Myocyte (in vitro differentiated cells): ENCODE data around the gene ZNF787. TPM values are rescaled to one million over a fixed set of nuclear protein-coding genes. Genes with fewer than 3 reads are reported as not detected.

Experiments
- DNase-seq: peaks from one replicate; pipeline ENCODE4 v3.0.0-alpha.2; 2012; ENCODE audit warnings: low read depth
- total RNA-seq: library from RNA; depleted of rRNA; stranded (reverse); fragments of >200 nt; gene quantifications from 2 replicates; pipeline ENCODE4 v1.2.3, GENCODE V29; 2014

ZNF787 gene
- total RNA-seq, 1 donor from 2014 or later = 23.3 TPM

DNA sequence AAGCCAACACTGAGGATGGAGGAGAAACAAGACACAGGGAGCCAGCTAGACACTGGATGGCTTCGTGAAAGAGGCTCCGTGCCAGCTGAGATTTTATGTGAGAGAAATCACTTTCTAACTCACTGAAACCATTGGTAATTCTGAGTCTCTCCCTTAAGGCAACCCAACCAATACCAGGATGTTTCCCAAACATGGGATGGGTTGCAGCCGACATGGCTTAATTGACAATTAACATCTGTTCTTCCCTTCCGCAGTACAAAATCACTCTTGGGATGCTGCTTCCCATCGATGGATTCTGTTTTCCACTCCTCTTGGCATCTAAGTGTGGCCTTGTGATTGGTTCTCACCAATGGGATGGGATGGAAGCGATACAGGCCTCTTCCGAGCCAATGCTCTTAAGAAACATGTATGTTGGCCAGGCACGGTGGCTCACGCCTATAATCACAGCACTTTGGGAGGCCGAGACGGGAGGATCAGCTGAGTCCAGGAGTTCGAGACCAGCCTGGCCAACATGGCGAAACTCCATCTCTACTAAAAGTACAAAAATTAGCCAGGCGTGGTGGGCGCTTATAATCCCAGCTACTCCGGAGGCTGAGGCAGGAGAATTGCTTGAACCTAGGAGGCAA is 2.3 kb upstream of the ZNF787 start:
- no peak for DNase-seq

DNA sequence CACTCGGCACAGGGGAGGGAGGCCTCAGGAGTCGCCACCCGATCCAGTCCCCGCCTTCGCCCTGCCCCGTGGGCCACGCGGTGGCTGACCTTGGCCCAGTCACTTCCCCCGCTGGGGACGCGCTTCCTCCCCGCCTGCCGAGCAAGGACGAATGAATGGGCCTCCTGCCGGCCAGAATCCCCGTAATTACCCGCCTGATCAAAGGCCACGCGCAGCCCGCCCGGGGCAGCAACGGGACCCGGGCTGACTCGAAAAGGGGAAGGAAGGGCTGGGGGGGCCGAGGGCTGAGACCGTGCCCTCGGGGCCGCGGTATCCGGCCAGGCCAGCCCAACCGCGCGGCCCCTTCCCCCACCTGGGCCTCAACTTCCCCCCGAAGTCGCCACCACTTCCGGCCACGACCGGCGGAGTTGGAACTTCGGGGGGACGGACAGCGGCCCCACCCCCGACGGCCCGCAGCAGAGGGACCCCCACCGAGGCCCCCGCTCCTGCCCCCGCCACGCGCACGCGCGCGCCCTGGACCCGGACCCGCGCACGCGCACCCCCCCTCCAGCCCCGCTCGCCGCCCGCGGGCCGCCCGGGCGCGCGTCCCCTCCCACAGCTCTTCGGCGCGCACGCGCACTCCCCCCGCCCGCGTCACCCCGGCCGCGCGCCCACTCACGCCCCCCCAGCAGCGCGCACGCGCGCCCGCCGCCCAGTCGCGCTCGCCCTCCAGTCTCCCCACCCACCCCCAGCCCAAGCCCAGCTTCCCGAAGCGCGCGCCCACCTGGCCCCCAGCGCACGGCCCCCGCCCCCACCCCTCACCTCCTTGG is 520 bp downstream of the ZNF787 start:
- DNase-seq = peak; percentile 83

DNA sequence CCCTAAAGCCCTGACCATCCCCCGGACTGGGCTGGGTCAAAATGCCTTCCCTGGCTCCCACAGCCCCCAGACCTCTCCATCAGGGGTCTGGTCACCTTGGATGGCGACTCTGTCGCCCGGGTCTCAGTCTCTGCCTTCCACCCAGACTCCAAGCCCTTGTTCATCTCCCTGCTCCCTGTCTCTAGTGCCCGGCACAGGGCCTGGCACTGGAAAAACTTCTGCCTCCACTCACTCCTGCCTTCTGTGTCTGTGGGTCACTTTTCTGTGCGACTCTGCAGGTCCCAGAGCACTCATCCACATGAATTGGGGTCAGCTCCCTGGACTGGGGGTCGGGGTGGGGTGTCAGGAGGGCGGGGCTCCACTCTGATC is 1.1 kb downstream of the ZNF787 start:
- DNase-seq = no peak

DNA sequence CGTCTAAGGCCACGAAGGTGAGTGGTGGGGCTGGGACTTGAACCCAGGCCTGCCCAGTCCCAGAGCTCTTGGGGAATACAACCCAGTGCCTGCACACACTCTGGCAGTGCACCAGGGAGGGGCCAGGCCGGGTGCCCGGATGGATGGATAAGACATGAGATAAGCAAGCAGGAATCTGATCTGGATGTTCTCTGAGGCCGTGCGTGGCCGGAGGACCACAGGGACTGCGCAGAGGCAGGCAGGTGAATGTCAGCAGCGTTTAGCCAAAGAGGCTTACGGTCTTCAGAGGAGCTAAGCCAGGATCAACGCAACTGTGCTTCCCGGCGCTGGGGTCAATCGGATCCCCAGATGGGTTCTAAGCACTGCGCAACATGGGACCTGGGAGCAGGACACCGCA is 1.5 kb downstream of the ZNF787 start:
- peak; percentile 77 for DNase-seq

DNA sequence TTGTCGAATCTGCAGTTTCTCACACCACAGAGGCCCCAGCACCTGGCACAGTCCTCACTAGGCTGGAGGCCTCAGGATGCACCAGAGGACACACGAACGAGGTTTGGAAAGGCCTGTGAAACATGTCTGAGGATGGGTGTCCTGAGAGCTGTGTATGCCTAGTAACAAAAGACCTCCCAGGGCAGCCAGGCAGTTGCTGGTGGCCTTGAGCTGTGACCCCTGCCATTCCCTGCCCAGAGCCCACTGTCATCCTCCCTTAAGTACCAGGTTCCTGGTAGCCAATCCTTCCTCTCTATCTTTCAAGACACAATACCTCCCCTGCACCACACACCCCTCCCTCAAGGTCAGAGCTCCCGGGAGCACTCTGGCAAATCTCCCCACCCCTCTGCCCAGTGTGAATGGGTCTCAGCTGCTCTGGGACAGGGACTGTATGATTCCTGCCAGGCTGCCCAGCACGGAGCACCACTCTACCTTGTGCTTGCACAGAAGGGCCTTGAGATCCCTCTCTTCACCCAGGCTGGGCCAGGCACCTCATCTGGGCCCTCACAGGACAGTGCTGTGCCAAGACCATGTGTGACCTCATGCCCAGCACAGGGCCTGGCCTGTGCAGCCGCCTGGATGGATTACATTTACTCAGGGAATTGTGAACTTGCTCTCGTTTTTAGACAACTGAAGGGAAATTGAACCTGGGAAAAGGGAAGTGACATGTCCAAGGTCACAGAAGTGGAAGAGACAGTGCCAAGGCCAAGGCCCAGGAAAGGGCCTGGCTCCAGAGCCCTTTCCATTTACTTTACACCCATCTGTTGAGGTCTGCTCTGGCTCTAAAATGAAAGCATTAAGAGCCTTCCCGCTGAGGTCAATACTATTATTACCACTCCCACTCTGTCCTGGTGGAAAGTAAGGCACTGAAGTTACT is 2.2 kb downstream of the ZNF787 start:
- DNase-seq = no peak

DNA sequence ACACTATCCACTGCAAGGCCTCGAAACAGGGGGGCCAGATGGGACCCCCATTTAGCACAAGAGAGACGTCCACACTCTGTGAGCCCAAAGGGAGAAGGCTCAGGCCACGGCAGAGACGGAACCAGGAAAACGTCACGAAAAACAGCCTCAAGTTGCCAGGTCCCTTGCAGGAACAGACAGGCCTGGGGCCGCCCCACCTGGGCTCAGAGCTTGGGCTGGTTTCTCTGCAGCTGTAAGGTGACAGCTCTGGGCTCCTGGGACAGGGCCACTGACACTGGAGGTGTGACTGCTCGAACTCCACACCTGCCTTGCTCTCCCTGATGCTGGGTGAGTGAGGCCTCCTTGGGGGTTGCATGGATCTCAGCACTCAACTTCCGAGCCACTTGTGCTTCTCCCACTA is 3.2 kb downstream of the ZNF787 start:
- no peak for DNase-seq

DNA sequence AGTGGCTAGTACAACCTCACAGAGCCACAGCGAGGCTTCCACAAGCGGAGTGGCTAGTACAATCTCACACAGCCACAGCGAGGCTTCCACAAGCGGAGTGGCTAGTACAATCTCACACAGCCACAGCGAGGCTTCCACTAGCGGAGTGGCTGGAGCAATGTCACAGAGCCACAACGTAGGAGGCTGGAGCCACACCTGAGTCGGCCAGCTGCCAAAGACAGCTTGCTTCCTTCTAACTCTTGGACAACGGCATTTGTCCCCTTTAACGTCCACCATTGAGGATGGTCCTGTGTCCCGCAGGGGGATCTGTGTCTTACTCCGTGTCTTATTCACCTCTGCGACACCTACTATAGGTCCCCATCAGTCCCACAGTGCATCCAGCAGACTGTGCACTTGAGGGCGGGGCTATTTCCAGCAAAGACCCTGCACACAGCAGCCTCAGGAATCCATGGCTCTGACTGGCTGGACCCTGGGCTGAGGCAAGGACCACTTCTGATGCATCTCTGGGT is 3.7 kb downstream of the ZNF787 start:
- no peak for DNase-seq

DNA sequence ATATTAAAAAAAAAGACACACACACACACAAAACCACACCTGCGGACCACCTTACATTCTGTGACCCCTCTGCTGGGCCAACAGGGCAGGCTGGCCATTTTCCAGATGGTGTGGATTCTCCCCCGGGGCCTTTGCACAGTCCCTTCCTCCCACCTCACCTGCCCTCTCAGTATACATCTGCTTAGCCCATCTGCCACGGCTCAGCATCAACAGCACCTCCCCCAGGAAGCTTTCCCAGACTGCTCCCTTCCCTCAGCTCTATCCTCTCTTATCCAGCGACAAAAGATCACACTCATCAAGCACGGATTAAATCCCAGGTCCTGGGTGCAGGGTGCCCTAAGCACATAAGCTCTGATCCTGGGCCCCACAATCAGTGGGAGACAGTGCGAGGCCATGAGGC is 4.5 kb downstream of the ZNF787 start:
- no peak for DNase-seq

DNA sequence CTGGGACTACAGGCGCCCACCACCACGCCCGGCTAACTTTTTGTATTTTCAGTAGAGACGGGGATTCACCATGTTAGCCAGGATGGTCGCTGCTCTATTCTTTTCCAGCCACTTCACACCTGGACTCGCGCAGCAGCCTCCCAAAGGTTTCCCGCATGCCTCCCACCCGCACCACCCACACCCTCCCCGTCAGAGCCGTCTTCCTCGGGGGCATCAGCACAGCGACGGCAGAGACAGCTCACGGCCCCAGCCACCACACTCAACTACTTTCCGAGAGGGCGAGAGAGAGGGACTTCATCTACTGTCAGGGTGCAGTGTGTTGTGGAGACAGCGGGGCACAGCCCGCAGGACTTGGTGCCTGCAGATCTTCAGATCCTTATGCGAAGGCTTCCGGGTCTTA is 5.6 kb downstream of the ZNF787 start:
- DNase-seq = no peak

DNA sequence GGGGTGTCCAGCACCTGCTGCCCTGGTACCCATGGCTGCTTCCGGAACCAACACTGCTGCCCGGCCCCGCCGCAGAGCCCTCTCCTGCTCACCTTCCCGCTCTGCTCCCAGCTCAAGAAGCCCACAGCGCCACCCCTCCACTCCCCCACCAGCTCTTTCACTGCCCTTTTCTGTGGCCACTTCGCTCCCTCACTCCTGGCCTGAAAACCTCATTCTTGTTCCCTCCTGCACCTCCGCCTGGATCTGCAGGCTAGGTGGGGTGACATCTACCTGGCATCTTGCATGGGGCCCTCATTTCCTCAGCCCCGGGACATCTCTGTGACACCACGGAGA is 6.4 kb downstream of the ZNF787 start:
- no peak for DNase-seq

DNA sequence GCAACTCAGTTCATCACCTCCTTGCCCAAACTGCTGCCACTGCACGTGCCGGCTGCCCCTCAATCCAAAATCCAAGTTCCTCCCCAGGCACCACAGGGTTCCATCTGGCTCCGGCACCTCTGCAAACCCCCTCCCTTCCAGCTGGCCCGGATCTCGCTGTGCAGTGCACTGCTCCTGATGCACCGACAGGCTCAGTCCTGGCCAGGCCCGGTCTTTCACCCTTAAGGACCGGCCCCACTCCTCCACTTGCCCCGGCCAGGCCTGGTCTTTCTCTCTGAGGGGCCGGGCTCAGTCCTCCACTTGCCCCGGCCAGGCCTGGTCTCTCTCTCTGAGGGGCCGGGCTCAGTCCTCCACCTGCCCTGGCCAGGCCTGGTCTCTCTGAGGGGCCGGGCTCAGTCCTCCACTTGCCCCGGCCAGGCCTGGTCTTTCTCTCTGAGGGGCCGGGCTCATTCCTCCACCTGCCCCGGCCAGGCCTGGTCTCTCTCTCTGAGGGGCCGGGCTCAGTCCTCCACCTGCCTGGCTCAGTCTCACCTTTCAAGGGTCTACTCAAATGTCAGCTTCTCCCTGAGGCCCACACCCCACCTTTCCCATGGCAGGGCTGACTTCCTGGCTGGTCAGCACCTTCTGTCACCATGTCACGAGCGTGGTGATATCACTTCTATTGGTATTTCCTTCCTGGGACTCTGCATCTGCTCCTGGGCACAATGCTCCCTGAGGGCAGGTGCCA is 6.9 kb downstream of the ZNF787 start:
- DNase-seq = no peak

DNA sequence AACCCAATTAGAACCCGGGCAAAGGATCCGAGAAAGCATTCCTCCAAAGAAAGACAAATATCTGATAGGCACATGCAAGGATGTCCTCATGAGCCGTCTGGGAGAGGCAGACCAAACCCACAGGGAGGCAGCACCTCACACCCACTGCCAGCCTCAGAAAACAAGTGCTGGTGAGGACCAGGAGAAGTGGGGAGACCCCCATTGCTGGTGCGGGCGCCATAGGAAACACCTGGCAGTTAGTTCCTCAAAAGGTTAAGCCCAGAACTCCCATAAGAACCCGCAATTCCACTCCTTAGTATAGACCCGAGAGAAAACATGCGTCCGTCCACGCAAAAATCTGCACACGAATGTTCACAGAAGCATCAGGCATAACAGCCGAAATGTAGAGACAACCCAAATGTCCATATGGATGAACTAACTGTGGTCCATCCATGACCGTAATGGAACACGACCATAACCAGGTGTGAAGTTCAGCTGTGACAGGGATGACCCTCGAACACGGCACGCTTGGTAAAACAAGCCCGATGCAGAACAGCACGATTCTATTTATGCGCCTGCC is 7.9 kb downstream of the ZNF787 start:
- no peak for DNase-seq

DNA sequence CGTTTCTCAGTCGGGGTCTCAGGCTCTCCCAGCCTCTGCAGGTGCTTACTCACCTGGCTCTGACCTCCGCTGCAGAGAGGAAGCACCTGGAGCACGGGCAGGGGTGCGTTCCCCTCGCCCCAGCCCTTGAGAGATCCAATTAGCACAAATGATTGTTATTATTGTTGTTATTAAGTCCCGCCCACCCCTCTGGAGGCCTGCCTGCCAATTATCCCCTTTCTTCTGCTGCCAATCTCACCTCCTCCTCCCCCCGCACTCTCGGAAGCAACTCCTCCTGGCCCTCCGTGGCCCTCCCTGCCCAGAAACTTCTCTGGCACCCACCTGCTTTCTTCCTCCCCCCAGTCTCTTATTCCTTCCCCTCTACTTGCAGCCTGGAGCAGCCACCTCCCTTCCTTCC is 8.8 kb downstream of the ZNF787 start:
- DNase-seq = no peak

DNA sequence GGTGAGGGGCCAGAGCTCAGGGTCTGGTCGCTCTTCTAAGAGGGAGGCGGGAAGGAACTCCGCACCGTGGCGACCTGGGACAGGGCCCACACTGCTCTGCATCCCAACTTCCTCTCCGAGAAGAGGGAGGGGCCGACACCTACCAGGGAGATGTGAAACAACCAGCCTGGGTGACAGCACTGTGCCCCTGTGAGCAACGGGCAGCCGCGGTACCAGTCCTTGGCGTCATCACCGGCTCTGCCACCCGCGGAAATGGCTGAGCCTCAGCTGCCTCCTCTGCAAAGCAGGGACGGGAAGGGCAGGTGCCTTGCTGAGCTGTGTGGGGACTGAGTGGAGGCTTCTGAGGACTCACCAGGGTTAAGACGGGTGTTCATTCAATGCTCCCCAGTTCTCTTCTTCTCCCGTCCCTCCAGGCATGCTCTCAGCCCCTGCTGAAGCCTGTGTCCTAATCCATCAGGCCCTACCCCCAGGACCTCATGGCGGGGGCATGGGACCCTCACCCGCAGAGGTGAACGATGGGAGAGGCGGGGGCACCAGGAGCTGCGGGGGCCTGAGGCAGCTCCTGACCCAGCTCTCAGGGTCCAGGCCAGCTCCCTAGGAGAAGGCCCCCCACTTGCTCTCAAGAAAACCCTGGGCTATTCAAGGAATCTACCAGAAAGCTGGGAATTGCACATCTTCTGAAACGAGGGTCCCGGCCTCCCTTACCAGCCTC is 9.3 kb downstream of the ZNF787 start:
- peak; percentile 84 for DNase-seq

DNA sequence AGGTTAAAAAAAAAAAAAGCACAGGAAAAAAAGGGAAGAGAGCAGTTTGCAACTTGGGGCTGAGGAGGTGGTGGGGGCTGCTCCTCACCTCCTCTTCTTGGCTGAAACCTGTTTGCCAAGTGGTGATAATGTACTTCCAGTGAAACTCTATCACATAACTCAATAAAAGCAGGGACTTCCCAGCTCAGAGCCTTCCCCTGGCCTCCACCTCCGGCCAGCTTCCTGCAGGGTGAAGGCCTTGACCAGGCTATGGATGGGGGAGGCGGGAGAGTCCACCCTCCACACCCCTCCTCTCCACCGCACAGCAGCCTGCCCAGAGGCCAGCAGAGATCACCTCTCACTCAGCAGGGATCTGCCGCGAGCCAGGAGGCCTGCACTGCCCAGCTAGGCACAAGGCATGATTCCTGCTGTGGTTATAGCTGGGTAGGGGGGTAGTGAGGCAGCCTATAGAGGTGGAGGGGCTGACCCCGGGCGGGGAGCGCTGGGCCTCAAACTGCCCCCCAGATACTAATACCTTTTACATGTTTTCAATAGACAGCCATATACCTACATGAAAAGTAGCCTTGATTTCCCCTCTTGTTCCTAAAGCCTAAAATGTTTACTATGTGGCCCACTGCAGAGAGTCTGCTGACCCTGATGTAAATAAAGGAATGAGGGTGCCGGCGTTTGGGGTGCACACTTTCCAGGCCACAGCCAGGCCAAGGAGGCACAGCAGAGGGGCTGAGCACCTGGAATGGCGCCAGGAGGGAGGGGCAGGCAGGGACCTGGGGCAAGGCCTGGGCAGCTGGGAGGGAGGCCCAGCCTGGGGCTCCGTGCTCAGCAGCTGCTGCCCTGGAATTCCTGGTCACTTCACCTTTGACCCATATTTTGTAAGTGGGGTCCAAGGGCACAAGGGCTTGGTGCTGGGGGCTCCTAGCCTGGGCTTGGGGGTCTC is 10.3 kb downstream of the ZNF787 start:
- peak; percentile 68 for DNase-seq

DNA sequence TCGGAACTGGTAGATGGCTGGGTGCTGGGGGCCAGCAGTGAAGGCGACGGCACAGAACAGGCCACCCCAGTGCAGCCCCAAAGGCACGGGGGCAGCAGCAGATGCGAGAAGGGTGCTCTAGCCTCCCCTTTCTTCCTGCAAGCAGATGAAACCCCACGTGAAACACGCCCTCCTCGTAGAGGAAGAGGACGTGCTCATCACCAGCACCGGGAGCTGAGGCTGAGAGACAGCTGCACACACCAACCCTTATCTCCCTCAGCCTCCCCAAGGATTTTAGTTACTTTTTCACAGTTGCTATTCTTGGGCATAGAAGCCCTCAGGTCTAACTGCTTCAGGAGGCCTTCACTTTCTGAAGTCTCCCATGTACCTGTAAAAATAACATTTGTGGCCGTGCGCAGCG is 11.9 kb downstream of the ZNF787 start:
- peak; percentile 74 for DNase-seq

DNA sequence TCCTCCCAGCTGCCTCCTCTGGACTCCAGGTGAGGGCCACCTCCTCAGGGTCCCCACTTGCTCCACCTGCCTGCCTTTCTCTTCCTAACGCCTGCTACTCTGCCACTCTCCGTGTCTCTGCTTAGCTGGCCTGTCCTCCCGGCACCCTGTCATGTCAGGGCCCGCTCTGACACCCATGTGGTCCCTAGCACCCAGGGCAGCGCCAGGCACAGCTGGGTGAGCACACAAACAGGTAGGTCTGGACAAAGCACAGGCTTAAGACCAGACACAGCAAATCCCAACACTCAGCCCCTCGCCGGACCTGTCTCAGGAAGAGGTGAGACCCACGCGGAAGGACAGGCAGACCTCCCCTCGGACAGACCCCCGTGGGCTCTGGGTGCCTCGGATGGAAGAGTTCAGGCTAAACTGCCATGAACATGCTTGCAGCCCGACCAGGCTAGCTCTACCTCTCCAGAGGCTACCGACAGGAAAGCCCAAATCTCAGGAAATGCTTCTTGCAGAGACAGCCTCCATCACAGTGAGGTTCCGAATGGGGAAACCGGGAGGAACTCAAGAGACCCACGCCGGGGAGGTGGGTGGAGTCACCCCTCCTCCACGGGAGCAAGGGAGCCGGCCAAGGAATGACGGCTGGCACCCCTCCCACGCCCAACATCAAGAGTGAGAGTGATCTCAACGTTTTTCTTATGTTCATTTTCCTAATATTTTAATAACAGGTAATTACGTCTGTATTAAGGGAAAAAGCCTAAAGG is 12.5 kb downstream of the ZNF787 start:
- no peak for DNase-seq

DNA sequence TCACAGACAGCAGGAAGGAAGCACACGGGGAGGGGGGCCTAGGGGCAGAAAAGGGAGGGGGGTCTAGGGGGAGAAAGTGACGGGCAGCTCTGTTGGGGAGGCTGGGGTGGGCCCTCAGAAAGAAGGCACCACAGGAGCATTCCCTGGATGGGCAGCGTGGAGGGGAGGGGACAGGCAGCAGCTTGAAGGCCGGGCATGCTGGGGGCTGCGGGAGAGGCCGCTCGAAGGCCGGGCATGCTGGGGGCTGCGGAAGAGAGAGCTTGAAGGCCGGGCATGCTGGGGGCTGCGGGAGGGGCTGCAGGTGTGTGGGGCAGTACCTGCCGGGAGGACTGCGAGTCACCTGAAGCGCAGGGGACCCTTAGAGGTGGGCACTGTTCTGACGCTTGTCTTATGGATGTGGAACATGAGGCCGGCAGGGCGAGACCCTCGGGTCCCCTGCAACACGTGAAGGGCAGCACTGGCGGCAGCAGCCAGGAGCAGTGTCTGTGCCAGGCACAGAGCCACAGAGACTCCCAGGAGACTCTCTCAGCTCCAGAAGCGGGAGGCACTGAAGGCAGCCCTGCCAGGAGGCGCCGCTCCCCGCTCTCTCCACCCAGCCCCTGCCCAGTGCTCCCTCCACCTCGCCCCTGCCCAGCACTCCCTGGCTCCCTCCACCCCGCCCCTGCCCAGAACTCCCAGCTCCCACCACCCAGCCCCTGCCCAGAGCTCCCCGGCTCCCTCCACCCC is 13.3 kb downstream of the ZNF787 start:
- DNase-seq = no peak
